ENCODE data around the gene METTL26. TPM values are rescaled to one million over a fixed set of nuclear protein-coding genes. Genes with fewer than 3 reads are reported as not detected.

Gene METTL26
- total and polyA plus RNA-seq, 10 of the 15 experiments (the other 5 are each of a cell fraction or from before 2014, with no cell fraction given), result 5.4 to 163 (median 79.3) TPM

GRCh38 chr16:641326-642188 lies 5.5 kb upstream of the METTL26 start, which contains the start of gene MCRIP2 (continued):
- TF ChIP-seq NKRF (conservative IDR thresholded peaks at IDR 0.05) (peak; percentile 73), YY1 (IDR thresholded peaks at IDR 0.05; ENCODE audit: low read depth, low read length) (peak; percentile 44; the same call in 1 of the 2 replicates), POLR2AphosphoS2 (IDR thresholded peaks at IDR 0.05; ENCODE audit: low read depth, low read length) (peak; percentile 78; the same call in 1 of the 2 replicates), IKZF1 (conservative IDR thresholded peaks at IDR 0.05) (peak; percentile 63), MEF2A (IDR thresholded peaks at IDR 0.05; ENCODE audit: insufficient read depth, low read depth, low read length) (no peak), TCF12 (IDR thresholded peaks at IDR 0.05; ENCODE audit: low read depth, low read length) (0 out of 2 replicates have a peak, but pooled peaks have one; percentile 2), SUZ12 (IDR thresholded peaks at IDR 0.05; ENCODE audit: unreplicated experiment) (no peak), MXI1 (IDR thresholded peaks at IDR 0.05; ENCODE audit: low read depth, low read length) (peak; percentile 81), NR2C1 (IDR thresholded peaks at IDR 0.05) (peak; percentile 51), GATAD2B (conservative IDR thresholded peaks at IDR 0.05; ENCODE audit: low read depth) (peak; percentile 93; the same call in 1 of the 2 replicates), SRF (IDR thresholded peaks at IDR 0.05; ENCODE audit: low read depth in 2 of 2, low read length in 2 of 2) (peak in 1 of 2 experiments; percentile 20; a peak in 1 of 4 replicates), DPF2 (IDR thresholded peaks at IDR 0.05) (peak; percentile 74)

Data from GM12878 (cell line).